Inflammatory macrophage (primary cell): ENCODE measurements around the gene THSD4.
"Not testable (repeated sequence)": the region's sequence is repeated elsewhere in the genome, so short reads cannot be mapped to it uniquely, and the experiment has no call there.

ENCODE experiments used
- DNase-seq, 2 donors: peaks; one replicate each; pipeline ENCODE4 v3.0.0-alpha.2; 2020 to 2022

THSD4 gene

DNA sequence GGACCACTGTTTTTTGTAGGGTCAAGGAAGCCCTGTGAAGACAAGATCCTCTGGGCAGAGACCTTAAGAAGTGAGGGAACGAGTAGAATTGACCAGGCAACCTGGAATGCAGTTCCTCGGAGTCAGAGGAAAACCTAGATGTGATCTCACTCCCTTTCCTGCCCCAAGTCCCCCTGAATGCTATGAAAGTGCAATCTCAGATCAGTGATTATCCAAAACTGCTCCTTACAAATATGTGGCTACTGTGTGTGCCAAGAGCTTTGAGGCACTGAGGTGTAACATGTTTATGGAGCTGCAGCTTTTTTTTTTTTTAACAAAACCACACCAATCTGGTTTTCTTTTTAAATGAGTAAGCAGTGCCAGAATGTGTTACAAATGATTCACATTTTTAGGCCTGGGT is 35.8 kb downstream of the THSD4 start:
- DNase-seq: no peak

DNA sequence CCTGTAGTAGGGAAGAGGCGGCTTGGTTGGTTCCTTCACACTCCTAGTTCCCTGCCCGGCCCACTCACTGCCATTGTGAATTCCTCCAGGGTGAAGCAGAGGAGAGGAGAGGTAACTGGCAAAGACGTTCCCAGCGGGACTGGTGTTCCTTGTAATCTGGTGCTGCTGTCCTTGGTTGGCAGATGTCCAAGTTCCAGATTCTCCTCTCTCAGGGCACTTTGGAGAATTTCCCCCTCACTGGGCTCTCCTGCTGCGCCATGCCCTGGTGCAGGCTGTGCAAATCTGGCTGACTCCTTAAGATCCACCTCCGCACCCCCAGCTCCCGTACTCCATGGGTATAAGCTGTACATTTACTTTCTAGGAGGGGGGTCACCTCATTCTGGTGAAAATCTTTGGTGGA is 37.3 kb downstream of the THSD4 start:
- DNase-seq: no peak

GRCh38 chr15:71153823-71154524 is 38.7 kb downstream of the THSD4 start:
- no peak for DNase-seq

GRCh38 chr15:71154607-71155200 is 39.4 kb downstream of the THSD4 start:
- no peak for DNase-seq

GRCh38 chr15:71155534-71155933 is 40.3 kb downstream of the THSD4 start:
- no peak for DNase-seq

DNA sequence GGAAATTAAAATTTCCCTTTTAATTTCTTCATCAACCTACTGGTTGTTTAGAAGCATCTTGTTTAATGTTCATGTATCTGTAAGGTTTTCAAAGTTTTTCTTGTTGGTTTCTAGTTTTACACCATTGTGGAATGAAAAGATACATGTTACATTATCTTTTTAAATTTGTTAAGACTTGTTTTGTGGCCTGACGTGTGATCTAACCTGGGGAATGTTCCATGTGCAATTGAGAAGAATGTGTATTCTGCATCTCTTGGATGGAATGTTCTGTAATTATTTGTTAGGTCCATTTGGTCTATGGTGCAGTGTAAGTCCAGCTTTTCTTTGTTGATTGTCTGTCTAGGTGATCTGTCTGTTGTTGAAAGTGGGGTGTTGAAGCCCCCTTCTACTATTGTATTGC is 45.7 kb downstream of the THSD4 start:
- no peak for DNase-seq

- no peak for DNase-seq
Measured at GRCh38 chr15:71162309-71162708, 47.0 kb downstream of the THSD4 start.

- DNase-seq: not testable (repeated sequence)
Measured at GRCh38 chr15:71164606-71165005, 49.3 kb downstream of the THSD4 start.

DNA sequence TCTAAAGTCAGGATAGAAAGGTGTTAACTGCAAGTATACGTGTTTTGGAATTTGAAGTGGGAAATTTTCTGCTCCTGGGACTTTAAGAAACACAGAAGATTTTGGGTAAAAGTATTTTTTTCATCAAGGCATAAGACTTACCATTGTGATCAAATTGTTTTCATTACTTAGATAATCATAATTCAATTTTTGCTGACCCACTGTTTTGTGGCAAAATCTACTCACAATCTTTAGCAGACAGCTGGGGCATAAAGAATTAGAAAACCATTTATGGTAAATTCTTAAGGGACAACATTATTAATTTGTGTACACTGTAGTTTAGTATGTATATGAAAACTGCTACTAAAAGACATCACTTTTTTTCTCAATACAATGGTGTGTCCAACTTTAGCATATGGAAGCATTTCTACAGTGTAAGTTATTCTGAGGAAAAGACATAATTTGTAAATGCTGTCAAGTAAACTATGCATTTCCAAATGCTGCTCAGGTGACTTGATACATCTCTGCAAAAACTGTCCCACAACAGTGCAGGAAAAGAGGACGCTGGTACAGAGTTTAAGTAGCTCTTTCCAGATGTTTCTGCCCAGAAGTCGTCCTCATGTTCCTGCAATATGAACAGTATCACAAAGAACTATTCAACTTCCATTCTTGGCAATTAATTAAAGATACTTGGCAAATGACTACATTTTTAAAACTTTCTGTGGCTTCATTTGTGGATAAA is 52.3 kb downstream of the THSD4 start:
- DNase-seq: no peak

GRCh38 chr15:71168166-71168834 is 53.0 kb downstream of the THSD4 start:
- DNase-seq: no peak

DNA sequence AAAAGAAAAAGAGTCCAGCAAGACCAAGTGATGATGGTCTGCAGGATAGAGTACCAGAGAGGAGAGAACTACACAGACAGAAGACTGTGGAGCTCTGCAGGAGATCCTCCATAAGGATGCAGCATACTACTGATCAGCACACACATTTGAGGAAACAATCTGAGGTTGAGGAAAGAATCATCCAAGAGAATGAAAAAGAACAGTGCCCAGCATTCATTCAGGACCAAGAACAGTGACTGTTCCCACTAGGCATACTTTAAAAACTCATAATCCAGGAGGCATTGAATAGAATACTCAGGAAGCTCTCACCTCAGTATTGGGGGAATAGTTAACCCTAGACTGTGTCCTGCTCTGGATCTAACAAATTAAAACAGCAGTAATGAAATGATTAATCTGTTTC is 54.9 kb downstream of the THSD4 start:
- DNase-seq: no peak

DNA sequence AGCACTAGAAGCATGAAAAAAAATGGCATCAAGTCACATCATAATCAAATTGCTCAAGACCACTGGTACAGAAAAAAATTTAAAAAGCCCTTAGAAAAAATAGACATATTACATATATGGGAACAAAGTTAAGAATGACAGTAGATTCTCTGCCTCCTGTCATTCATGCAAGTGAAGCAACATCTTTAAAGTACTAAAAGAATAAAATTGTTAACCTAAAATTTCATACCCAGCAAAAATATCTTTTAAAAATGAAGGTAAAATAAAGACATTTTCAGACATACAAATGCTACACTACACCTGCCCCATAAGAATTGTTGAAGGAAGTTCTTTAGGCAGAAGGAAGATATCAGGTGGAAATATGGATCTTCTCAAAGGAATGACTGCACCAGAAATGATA is 55.9 kb downstream of the THSD4 start:
- DNase-seq: no peak

GRCh38 chr15:71174360-71174759 is 59.1 kb downstream of the THSD4 start:
- not testable (repeated sequence) for DNase-seq

DNA sequence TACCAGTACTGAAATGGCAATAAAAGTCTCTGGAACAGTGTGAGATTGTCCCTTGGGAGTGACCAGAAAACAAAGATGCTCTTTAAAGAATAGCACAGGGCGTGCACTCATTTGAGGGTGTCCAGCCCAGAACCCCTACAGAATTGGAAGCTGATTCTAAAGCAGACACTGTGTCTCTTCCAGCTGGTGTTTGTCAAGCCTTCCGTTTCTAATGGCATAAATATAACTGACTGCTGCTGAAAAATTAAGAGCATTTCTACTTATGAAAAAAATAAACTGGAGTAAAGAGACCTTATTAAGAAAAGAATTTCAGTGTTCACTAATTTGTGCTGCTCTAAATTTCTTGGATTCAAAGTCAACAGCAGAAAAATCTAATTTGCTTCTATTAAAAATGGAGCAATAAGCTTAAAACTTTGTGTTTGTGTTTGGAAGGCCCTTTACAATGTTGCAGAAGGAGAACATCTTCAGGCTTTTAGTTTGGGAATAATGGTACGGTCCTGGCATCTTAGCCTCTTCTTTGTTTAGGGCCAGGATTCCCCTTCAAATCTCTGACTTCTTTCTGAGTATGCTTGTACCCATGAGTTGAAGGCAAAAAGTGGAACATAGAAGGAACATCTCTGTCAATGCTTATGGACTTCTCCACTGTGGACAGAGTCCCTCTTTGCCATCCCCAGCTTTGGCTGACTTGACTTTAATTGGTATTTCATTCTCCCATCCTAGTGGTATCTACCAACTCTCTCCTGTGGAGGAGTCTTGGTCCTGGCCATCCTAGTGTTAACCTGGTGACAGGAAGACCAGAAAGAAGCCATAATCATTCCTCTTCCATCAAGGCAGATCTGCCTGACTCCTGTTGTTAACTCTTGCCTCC is 65.9 kb downstream of the THSD4 start:
- DNase-seq: no peak

DNA sequence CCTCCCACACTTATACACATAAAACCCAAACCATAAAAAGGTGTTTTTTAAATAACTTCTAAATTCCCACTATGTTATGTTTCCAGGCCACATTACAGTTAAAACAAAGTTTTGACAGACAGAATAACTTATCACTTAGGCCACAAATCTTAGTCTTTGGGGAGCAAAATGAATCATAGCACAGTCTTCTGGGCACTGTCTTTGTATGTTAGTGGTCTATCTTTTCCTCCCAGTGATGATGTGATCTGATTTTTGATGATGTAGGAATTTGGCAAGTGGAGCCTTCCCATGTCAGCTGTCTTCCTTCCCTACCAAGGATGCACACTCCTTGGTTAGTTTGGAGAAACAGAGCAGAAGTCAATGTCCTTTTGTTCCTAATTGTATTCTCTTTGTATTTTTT is 67.3 kb downstream of the THSD4 start:
- no peak for DNase-seq

DNA sequence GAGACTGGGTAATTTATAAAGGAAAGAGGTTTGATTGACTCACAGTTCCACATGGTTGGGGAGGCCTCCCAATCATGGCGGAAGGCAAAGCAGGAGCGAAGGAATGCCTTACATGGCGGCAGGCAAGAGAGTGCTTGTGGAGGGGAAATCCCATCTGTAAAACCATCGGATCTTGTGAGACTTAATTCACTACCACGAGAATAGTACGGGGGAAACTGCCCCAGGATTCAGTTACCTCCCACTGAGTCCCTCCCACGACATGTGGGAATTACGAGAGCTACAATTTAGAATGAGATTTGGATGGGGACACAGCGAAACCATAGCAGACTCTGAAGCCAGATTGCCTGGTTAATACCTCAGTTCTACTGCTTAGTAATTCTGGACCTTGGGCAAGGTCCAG is 67.8 kb downstream of the THSD4 start:
- DNase-seq: no peak

GRCh38 chr15:71185706-71186105 is 70.4 kb downstream of the THSD4 start:
- no peak for DNase-seq

DNA sequence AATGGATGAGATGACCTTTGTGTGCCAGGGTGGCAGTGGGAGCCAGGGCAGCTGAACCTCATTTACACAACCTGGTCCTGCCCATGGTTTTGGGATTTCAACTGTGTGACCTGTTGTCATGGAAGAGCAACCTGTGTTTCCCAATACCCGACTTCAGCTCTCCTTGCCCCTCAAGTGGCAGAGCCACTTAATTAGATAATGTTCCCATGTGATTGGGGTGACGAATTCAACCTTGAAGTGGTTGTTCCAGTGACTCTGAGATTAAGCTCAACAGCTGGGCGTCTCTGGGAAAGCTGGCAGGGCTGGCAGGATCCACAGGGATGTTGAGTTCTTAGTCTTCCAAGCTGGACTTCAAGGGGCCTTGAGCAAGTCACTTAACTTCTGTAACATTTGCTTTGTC is 71.0 kb downstream of the THSD4 start:
- DNase-seq: no peak

GRCh38 chr15:71187078-71187477 is 71.8 kb downstream of the THSD4 start:
- no peak for DNase-seq

DNA sequence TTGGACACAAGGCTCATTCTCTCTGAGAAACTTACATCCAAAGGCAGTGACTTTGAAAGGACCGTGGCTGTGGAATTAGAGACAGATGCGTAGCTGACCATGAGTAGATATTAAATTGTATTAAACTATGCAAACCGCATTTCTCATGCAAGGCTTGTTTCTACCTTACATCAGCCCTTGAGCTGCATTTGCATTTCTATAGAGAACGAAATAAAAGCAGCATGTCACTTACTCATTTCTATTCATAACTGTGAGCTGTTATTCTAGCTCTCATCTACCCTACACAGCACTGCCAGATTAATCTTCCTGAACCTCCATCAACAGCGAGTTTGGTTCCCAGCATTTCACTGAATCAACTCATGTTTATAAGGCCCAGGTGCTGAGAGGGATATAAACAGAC is 72.3 kb downstream of the THSD4 start:
- DNase-seq: no peak

DNA sequence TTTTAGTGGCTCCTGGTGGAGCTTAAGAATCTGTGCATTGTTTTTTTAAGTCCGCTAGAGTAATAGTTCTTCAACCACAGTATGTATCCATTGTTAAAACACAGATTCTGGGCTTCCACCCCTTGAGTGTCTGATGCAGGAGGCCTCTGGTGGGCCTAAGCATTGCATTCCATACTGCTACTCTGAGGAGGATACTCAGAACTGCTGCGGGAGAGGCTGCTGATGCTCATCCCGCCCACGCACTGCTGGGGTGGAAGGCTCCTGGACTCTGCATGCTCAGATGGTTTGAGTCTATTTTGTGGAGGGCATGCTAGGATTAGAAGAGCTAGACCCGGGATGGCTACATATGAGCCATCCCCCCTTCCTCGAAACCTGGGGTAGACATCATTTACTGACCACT is 74.4 kb downstream of the THSD4 start:
- DNase-seq: no peak

- no peak for DNase-seq
Measured at GRCh38 chr15:71191296-71191695, 76.0 kb downstream of the THSD4 start.

DNA sequence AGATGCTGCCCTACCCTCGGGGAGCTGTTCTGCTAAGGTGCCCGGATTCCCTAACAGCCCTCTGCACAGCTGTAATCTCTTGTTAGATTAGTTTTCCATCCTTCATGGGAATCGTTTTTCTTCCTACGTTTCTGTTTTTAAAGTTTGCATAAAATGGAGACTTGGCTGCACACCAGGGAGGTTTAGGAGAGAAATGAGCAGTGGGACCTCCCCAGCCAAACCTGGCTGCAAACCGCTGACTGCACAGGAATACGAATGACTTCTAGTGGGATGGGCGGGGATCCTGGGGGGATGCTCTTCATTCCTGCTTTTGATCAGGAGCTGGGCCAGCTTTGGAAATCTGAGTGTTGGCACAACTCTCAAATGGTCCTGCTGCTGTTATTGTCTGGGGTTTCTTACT is 77.5 kb downstream of the THSD4 start:
- no peak for DNase-seq
